Measurements from ENCODE around the gene TNFRSF12A. TPM values are rescaled to one million over a fixed set of nuclear protein-coding genes. Genes with fewer than 3 reads are reported as not detected.
A peak's percentile ranks its signal among the peaks of the same experiment; 100 is the strongest.

TNFRSF12A gene
- total RNA-seq (under 1 TPM in 1 of 2 experiments, not detected in 1; 0.57 TPM), polyA plus RNA-seq (under 1 TPM in 1 of 3 donors, not detected in 2; 0.33 TPM), total RNA-seq (3.9 to 14.0 (median 6.5) reads per million in 6 experiments)

GRCh38 chr16:3020247-3020603, at the start of gene TNFRSF12A:
Gene TNFRSF12A, plus strand, starts transcription at chr16:3020368. Its CDS starts 30 bp downstream, at chr16:3020398.
- peaks cover 0 to 2% (median 0%) of the 10 kb centered on the region in 3 donors for H3K36me3 Mint-ChIP-seq
- peaks cover 23 to 61% (median 53%) of the 10 kb centered on the region in 4 donors for H3K4me1 Mint-ChIP-seq
- H3K27ac Mint-ChIP-seq = peak within 1 kb of the TSS; percentile 48 to 99 (median 90)
- H3K9me3 Mint-ChIP-seq = no peaks in the 10 kb centered on the region
- H3K4me3 Mint-ChIP-seq = peak within 1 kb of the TSS; percentile 76 to 97 (median 88)
- DNase-seq (peak in 7 of 10 donors; percentile 41 to 72 (median 62)), ATAC-seq (peak in 1 of 2 donors; percentile 18)
- POLR2A ChIA-PET = interaction anchor here (0.5 to 15.2 kb wide), 10 partner anchors 9 to 243 kb away, joined by 3 to 170 read pairs (median 5); partner anchors contain the start of genes CLDN9 and PKMYT1
- peaks cover 0 to 4% (median 1%) of the 10 kb centered on the region in 5 donors for H3K27me3 Mint-ChIP-seq

DNA sequence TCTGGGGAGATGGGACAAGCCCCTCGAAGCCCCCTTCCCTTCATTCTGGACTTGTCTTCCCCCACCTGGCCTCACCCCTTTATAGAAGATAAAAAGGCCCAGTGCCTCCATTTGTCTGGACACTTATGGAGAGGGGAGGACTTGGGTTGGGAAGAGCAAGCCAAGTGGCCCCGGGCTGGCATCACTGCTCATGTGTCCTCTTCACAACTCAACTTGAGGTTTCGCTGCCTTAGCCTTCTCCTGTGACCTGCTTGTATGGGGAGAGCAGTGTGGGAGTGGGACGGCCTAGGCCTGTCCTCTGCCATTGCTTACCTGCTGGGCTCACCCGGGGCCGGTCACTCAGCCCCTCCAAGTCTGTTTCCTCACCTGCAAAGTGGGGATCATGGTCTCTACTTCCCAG, 49.6 kb upstream of the TNFRSF12A start:
- H3K4me1 Mint-ChIP-seq = peaks cover 10 to 22% (median 15%) of the 10 kb centered on the region in 4 donors
- no peaks in the 10 kb centered on the region for H3K36me3 Mint-ChIP-seq
- H3K27me3 Mint-ChIP-seq = peaks cover 3 to 40% (median 24%) of the 10 kb centered on the region in 5 donors
- peak overlapping the region; percentile 28 to 67 (median 52) for H3K4me3 Mint-ChIP-seq
- peaks cover 0 to 4% (median 0%) of the 10 kb centered on the region in 9 donors for H3K9me3 Mint-ChIP-seq
- DNase-seq (no peak), ATAC-seq (no peak)
- POLR2A ChIA-PET = interaction anchor here (1.1 to 1.7 kb wide), 2 partner anchors 10 to 59 kb away, joined by 3 to 5 read pairs; partner anchors contain the start of genes FLYWCH1 and PKMYT1
- no peak overlapping the region for H3K27ac Mint-ChIP-seq

- H3K27me3 Mint-ChIP-seq = peaks cover 3 to 40% (median 24%) of the 10 kb centered on the region in 5 donors
- H3K4me3 Mint-ChIP-seq = peak overlapping the region in 7 of 10 donors; percentile 15 to 67 (median 60)
- H3K4me1 Mint-ChIP-seq = peaks cover 9 to 20% (median 14%) of the 10 kb centered on the region in 4 donors
- no peak overlapping the region for H3K27ac Mint-ChIP-seq
- POLR2A ChIA-PET = interaction anchor here (0.7 to 1.1 kb wide), 2 partner anchors 60 kb away, joined by 3 to 4 read pairs; partner anchors contain the start of gene FLYWCH1
- H3K9me3 Mint-ChIP-seq = peaks cover 0 to 4% (median 0%) of the 10 kb centered on the region in 9 donors
- ATAC-seq (no peak), DNase-seq (no peak)
- no peaks in the 10 kb centered on the region for H3K36me3 Mint-ChIP-seq
These were observed 48.8 kb upstream of the TNFRSF12A start for GRCh38 chr16:2971134-2971984.

DNA sequence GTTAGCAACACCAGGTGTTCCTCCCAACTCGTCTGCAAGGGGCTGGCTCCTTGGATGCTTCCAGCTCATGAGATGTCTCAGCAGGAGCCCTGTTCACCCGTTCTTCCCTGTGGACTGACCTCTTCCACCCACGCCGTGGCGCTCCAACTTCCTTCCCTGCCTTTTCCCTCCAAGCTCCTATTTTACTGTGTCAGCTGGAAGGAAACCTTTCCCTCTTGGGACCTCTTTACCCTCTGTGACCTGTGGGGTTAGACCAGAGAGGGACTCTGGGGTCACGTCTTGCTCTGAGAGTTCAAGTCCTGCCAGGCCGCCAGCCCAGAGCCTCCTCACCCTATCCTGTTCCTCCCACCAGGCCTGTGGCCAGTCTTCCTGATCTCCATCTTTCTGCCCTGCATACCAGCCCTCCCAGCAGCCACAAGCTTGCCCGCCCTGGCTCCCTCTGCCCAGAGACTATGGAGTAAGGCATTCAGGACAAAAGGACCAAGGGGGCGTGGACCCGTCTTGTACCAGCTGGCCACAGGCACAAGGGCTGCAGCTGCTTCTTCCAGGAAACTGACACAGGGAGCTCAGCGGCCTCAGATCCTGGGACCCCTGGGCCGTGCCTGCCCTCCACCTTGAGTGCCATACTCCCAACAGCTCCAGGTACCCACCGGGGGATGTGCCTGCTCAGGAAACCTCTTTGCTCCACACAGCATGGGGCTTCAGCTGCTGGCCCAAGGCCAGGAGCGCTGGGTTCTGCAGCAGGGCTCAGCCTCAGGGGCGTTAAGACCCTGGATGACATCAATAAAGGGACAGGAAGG, 48.0 kb upstream of the TNFRSF12A start:
- POLR2A ChIA-PET = interaction anchor here (0.7 to 1.1 kb wide), 2 partner anchors 59 to 61 kb away, joined by 3 to 4 read pairs; partner anchors contain the start of gene FLYWCH1
- ATAC-seq = no peak
- Mint-ChIP-seq H3K36me3 (no peaks in the 10 kb centered on the region), H3K27ac (peak overlapping the region in 1 of 10 donors; percentile 34), H3K9me3 (peaks cover 0 to 4% (median 0%) of the 10 kb centered on the region in 9 donors), H3K4me1 (peaks cover 9 to 20% (median 14%) of the 10 kb centered on the region in 4 donors), H3K27me3 (peaks cover 3 to 40% (median 24%) of the 10 kb centered on the region in 5 donors), H3K4me3 (peak overlapping the region in 5 of 10 donors; percentile 33 to 69 (median 42))
- no peak for DNase-seq

DNA sequence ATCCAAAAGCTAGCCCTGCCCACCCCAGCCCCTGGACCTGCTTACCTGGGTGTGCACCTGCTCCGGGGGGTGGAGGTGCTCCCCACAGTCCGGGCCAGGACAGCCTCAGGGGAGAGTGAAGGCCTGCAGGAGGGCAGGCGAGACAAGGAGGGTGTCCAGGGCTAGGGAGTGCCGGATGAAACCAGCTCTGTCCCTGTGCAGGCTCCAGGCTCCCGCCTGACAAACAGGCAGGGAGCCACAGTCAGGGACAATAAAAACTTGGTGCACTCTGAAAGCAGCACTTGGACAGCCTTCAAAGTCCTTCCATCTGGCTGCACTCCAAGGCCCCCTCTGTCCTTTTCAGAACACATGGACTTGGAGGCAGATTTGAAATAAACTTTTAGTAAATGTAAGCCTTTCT, 47.1 kb upstream of the TNFRSF12A start:
- Mint-ChIP-seq H3K4me3 (no peak overlapping the region), H3K27ac (no peak overlapping the region), H3K27me3 (peaks cover 3 to 34% (median 20%) of the 10 kb centered on the region in 5 donors), H3K4me1 (peaks cover 7 to 15% (median 12%) of the 10 kb centered on the region in 4 donors), H3K36me3 (no peaks in the 10 kb centered on the region), H3K9me3 (peaks cover 0 to under 1% (median 0%) of the 10 kb centered on the region in 9 donors)
- POLR2A ChIA-PET = no interaction called here
- no peak for DNase-seq
- no peak for ATAC-seq

GRCh38 chr16:2973605-2974318, 46.4 kb upstream of the TNFRSF12A start:
- ATAC-seq (no peak), DNase-seq (no peak)
- no peaks in the 10 kb centered on the region for H3K36me3 Mint-ChIP-seq
- no peaks in the 10 kb centered on the region for H3K9me3 Mint-ChIP-seq
- H3K4me3 Mint-ChIP-seq = no peak overlapping the region
- POLR2A ChIA-PET = no interaction called here
- peaks cover under 1 to 8% (median 6%) of the 10 kb centered on the region in 4 donors for H3K4me1 Mint-ChIP-seq
- peaks cover 0 to 28% (median 14%) of the 10 kb centered on the region in 5 donors for H3K27me3 Mint-ChIP-seq
- no peak overlapping the region for H3K27ac Mint-ChIP-seq

GRCh38 chr16:2974319-2975056, 45.7 kb upstream of the TNFRSF12A start:
- DNase-seq (no peak), ATAC-seq (no peak)
- no peaks in the 10 kb centered on the region for H3K36me3 Mint-ChIP-seq
- H3K4me1 Mint-ChIP-seq = peaks cover 0 to 7% (median 5%) of the 10 kb centered on the region in 4 donors
- H3K27me3 Mint-ChIP-seq = peaks cover 0 to 28% (median 14%) of the 10 kb centered on the region in 5 donors
- POLR2A ChIA-PET = no interaction called here
- H3K4me3 Mint-ChIP-seq = no peak overlapping the region
- H3K27ac Mint-ChIP-seq = no peak overlapping the region
- H3K9me3 Mint-ChIP-seq = no peaks in the 10 kb centered on the region

DNA sequence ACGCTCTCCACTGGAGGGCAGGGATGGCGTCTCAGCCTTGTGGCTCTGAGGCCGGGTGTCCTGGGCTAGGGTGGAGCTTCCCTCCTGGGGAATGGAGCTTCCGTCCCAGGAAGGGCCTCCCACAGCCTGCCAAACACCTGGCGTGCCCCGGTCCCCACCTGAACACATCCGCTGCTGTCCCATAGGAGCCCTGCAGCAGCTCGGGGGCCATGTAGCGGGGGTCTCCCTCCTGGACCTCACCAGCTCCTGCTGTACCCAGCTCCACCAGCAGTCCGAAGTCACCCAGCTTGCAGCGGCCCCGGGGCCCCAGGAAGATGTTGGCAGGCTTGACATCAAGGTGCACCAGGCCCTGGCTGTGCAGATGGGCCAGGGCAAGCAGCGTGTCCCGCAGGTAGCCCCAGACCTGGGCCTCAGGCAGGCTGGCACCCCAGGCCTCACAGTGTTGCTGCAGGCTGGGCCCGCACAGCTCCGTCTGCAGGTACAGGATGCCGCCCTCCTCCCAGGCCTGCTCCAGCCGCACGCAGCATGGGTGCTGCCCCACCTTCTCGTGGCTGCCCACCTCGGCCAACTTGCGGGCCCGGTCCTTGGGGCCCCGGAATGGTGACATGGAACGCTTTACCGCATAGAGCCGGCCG, 44.9 kb upstream of the TNFRSF12A start:
- DNase-seq (no peak), ATAC-seq (no peak)
- POLR2A ChIA-PET = no interaction called here
- no peaks in the 10 kb centered on the region for H3K9me3 Mint-ChIP-seq
- peaks cover 0 to 8% (median 5%) of the 10 kb centered on the region in 4 donors for H3K4me1 Mint-ChIP-seq
- H3K36me3 Mint-ChIP-seq = no peaks in the 10 kb centered on the region
- H3K27ac Mint-ChIP-seq = no peak overlapping the region
- H3K27me3 Mint-ChIP-seq = peaks cover 0 to 27% (median 14%) of the 10 kb centered on the region in 5 donors
- no peak overlapping the region for H3K4me3 Mint-ChIP-seq

DNA sequence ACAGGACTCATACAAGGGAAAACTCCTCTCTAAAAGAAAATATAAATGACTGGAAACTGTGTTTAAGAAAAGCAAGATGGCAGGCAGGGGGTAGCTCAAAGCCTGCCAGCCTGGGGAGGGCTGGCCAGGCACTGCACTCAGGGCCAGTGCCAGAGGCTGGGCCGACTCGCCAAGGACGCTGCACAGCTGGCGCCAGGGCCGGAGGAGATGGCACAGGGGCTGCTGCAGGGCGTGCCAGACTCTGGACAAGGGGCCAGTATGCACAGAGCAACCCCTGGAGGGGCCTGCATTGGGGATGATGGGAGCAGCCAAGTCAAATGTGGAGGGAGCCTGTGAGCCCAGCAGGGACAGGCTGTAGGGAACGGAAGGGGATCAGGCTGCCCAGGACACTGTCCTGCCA, 44.0 kb upstream of the TNFRSF12A start:
- H3K9me3 Mint-ChIP-seq = no peaks in the 10 kb centered on the region
- ATAC-seq (no peak), DNase-seq (no peak)
- no peak overlapping the region for H3K27ac Mint-ChIP-seq
- peaks cover 4 to 7% (median 5%) of the 10 kb centered on the region in 4 donors for H3K4me1 Mint-ChIP-seq
- peaks cover 0 to 17% (median 8%) of the 10 kb centered on the region in 5 donors for H3K27me3 Mint-ChIP-seq
- H3K4me3 Mint-ChIP-seq = no peak overlapping the region
- H3K36me3 Mint-ChIP-seq = no peaks in the 10 kb centered on the region
- POLR2A ChIA-PET = no interaction called here

- no peak overlapping the region for H3K4me3 Mint-ChIP-seq
- no peak overlapping the region for H3K27ac Mint-ChIP-seq
- H3K4me1 Mint-ChIP-seq = peaks cover 4 to 10% (median 7%) of the 10 kb centered on the region in 4 donors
- H3K27me3 Mint-ChIP-seq = peaks cover 0 to 13% (median 6%) of the 10 kb centered on the region in 5 donors
- ATAC-seq = no peak
- H3K9me3 Mint-ChIP-seq = no peaks in the 10 kb centered on the region
- no peak for DNase-seq
- POLR2A ChIA-PET = interaction anchor here (1.2 kb wide), 1 partner anchor 15 kb away, joined by 4 read pairs; no protein-coding TSS in a partner anchor
- H3K36me3 Mint-ChIP-seq = no peaks in the 10 kb centered on the region
These were observed 43.5 kb upstream of the TNFRSF12A start for GRCh38 chr16:2976673-2977072.

- Mint-ChIP-seq H3K27ac (no peak overlapping the region), H3K9me3 (no peaks in the 10 kb centered on the region), H3K27me3 (peaks cover 0 to 7% (median 0%) of the 10 kb centered on the region in 5 donors), H3K4me1 (peaks cover 0 to 18% (median 11%) of the 10 kb centered on the region in 4 donors), H3K36me3 (no peaks in the 10 kb centered on the region), H3K4me3 (no peak overlapping the region)
- POLR2A ChIA-PET = interaction anchor here (0.8 to 1.2 kb wide), 2 partner anchors 12 to 15 kb away, joined by 3 to 4 read pairs; no protein-coding TSS in a partner anchor
- DNase-seq (no peak), ATAC-seq (no peak)
These were observed 42.7 kb upstream of the TNFRSF12A start for GRCh38 chr16:2977440-2977839.
